K562 (cell line): ENCODE results near the gene FAM234A. TPM values are rescaled to one million over a fixed set of nuclear protein-coding genes. Genes with fewer than 3 reads are reported as not detected.

Experiments used
- ARID3B ChIP-seq: fragments of 250-450 bp; sonication (Bioruptor Pico); IDR thresholded peaks from 2 replicates; pipeline ENCODE4 v1.4.0; 2020; ENCODE audit warnings: borderline replicate concordance
- E2F4 ChIP-seq: sonication (generic); formaldehyde crosslinking; IDR thresholded peaks from 2 replicates; pipeline ENCODE4 v1.8.0; 2022; ENCODE audit warnings: mild to moderate bottlenecking, low read depth, missing genetic modification reagents
- ETV6 ChIP-seq, 3 experiments: fragments of 150-350 bp in 1 of 3; sonication (generic) in 1 of 3; formaldehyde crosslinking in 1 of 3; IDR thresholded peaks; 2 replicates each; pipeline versions ENCODE4 v1.6.1 to v1.8.0; 2014 to 2022; ENCODE audit warnings: borderline replicate concordance in 2 of 3, low read depth in 2 of 3, antibody characterized with exemption in 1 of 3, low read length in 1 of 3, mild to moderate bottlenecking in 1 of 3, missing genetic modification reagents in 1 of 3
- HNRNPLL ChIP-seq: fragments of 200-400 bp; formaldehyde crosslinking; IDR thresholded peaks from 2 replicates; pipeline ENCODE4 v1.6.1; 2017; ENCODE audit warnings: low read length, low read depth, mild to moderate bottlenecking; ENCODE audit not compliant: poor library complexity, severe bottlenecking
- HOMEZ ChIP-seq: fragments of 250-450 bp; sonication (Bioruptor Pico); IDR thresholded peaks from 2 replicates; pipeline ENCODE4 v1.4.0; 2020; ENCODE audit warnings: mild to moderate bottlenecking, moderate library complexity
- HSF4 ChIP-seq: fragments of 250-450 bp; sonication (Bioruptor Pico); IDR thresholded peaks from 2 replicates; pipeline ENCODE4 v2.1.2; 2022; ENCODE audit warnings: mild to moderate bottlenecking, moderate library complexity, borderline replicate concordance
- MLX ChIP-seq, 2 experiments: fragments of 450-650 bp in 1 of 2; sonication (generic) in 1 of 2; formaldehyde crosslinking; conservative IDR thresholded peaks; 2 replicates each; pipeline versions ENCODE4 v1.4.0 to v1.8.1; 2020 to 2022; ENCODE audit warnings: mild to moderate bottlenecking in 1 of 2, missing genetic modification reagents in 1 of 2
- NFRKB ChIP-seq: fragments of 450-650 bp; IDR thresholded peaks from 2 replicates; pipeline ENCODE4 v1.6.1; 2016; ENCODE audit warnings: low read depth
- OTX1 ChIP-seq: fragments of 450-650 bp; formaldehyde crosslinking; IDR thresholded peaks from 2 replicates; pipeline ENCODE4 v1.4.0; 2022; ENCODE audit warnings: mild to moderate bottlenecking
- PATZ1 ChIP-seq: fragments of 250-450 bp; sonication (Bioruptor Pico); IDR thresholded peaks from 2 replicates; pipeline ENCODE4 v1.5.0; 2020; ENCODE audit warnings: mild to moderate bottlenecking, borderline replicate concordance
- PHB ChIP-seq: fragments of 250-450 bp; sonication (Bioruptor Pico); IDR thresholded peaks from 2 replicates; pipeline ENCODE4 v1.5.0; 2021
- RBM39 ChIP-seq: fragments of 200-400 bp; formaldehyde crosslinking; optimal IDR thresholded peaks from 2 replicates; pipeline ENCODE3; 2018; ENCODE audit warnings: low read depth, low read length
- STAT5B ChIP-seq: fragments of 250-450 bp; sonication (Bioruptor Pico); IDR thresholded peaks from 2 replicates; pipeline ENCODE4 v1.8.0; 2021; ENCODE audit warnings: mild to moderate bottlenecking, inconsistent platforms
- TARDBP ChIP-seq: fragments of 450-650 bp; IDR thresholded peaks from 2 replicates; pipeline ENCODE4 v1.6.1; 2016
- U2AF1 ChIP-seq: fragments of 200-400 bp; formaldehyde crosslinking; optimal IDR thresholded peaks from 2 replicates; pipeline ENCODE3; 2017; ENCODE audit warnings: mild to moderate bottlenecking, low read depth, low read length, moderate library complexity
- ZFP30 ChIP-seq: fragments of 250-450 bp; sonication (Bioruptor Pico); IDR thresholded peaks from 2 replicates; pipeline ENCODE4 v1.8.0; 2022; ENCODE audit warnings: moderate library complexity, mild to moderate bottlenecking, inconsistent platforms, borderline replicate concordance
- ZNF12 ChIP-seq: sonication (generic); formaldehyde crosslinking; IDR thresholded peaks from 2 replicates; pipeline ENCODE4 v1.4.0; 2020; ENCODE audit warnings: mild to moderate bottlenecking, missing genetic modification reagents
- ZNF121 ChIP-seq: sonication (generic); formaldehyde crosslinking; conservative IDR thresholded peaks from 2 replicates; pipeline ENCODE4 v1.8.0; 2022; ENCODE audit warnings: missing genetic modification reagents
- ZNF212 ChIP-seq: fragments of 450-650 bp; formaldehyde crosslinking; IDR thresholded peaks from 2 replicates; pipeline ENCODE4 v1.4.0; 2020; ENCODE audit warnings: mild to moderate bottlenecking
- polyA plus RNA-seq, 8 experiments: library from polyadenylated mRNA; depleted of rRNA in 4 of 8; stranded (reverse) in 5 of 8; unstranded in 3 of 8; fragments of >200 nt; fragmentation: Nextera tagmentation in 2 of 8; fragmentation: Illumina TruSeq in 1 of 8; extraction: Ambion mirVana in 2 of 8; extraction: Trizol in 1 of 8; gene quantifications; 2 replicates each; pipeline versions ENCODE4 v1.2.1 to v1.2.3, GENCODE V29; 2011 to 2014; ENCODE audit warnings: inconsistent platforms in 1 of 8, missing spikeins in 1 of 8
- total RNA-seq, 7 experiments: library from RNA; depleted of rRNA in 6 of 7; stranded (reverse); fragments of >200 nt in 6 of 7; fragmentation: Illumina TruSeq in 2 of 7; extraction: Trizol in 2 of 7; gene quantifications; 2 replicates each; pipeline versions ENCODE4 v1.2.1 to v1.2.3, GENCODE V29; 2011 to 2021; ENCODE audit warnings: low replicate concordance in 1 of 7

The FAM234A gene
- total and polyA plus RNA-seq, 9 of the 15 experiments (the other 6 are each of a cell fraction or from before 2014, with no cell fraction given): 1.0 to 47.9 (median 15.0) TPM

- TF ChIP-seq ARID3B (CRISPR knock-in tag): 0 out of 2 replicates have a peak, but pooled peaks have one; percentile 53
- no peak for TF ChIP-seq STAT5B (CRISPR knock-in tag)
- no peak for TF ChIP-seq ZFP30
- peak; percentile 81; the same call in 1 of the 2 replicates for TF ChIP-seq TARDBP
- 0 out of 2 replicates have a peak, but pooled peaks have one; percentile 39 for TF ChIP-seq PHB
- peak; percentile 66; the same call in 1 of the 2 replicates for TF ChIP-seq E2F4 (CRISPR knock-in tag)
- no peak for TF ChIP-seq HSF4 (CRISPR knock-in tag)
- TF ChIP-seq ZNF12 (CRISPR knock-in tag): no peak; the same call in 1 of the 2 replicates
- TF ChIP-seq RBM39: no peak
- TF ChIP-seq MLX (CRISPR knock-in tag; conservative IDR thresholded peaks at IDR 0.05): peak in 1 of 2 experiments; percentile 63; a peak in 1 of 4 replicates
- TF ChIP-seq HOMEZ (CRISPR knock-in tag): peak; percentile 1; the same call in 1 of the 2 replicates
- no peak for TF ChIP-seq NFRKB
- TF ChIP-seq HNRNPLL: no peak
- TF ChIP-seq ETV6 (IDR thresholded peaks at IDR 0.05; ENCODE audit: borderline replicate concordance in 1 of 2, low read depth in 2 of 2, low read length in 1 of 2): no peak
- TF ChIP-seq ETV6 (CRISPR knock-in tag; IDR thresholded peaks at IDR 0.05; ENCODE audit: borderline replicate concordance): peak; percentile 87; the same call in 1 of the 2 replicates
- no peak for TF ChIP-seq PATZ1 (CRISPR knock-in tag)
- 0 out of 2 replicates have a peak, but pooled peaks have one; percentile 62 for TF ChIP-seq ZNF212 (CRISPR knock-in tag)
- no peak for TF ChIP-seq ZNF121
- TF ChIP-seq OTX1: 0 out of 2 replicates have a peak, but pooled peaks have one; percentile 55
- TF ChIP-seq U2AF1: peak; percentile 92
Observed at GRCh38 chr16:228852-229730, 5.5 kb upstream of the FAM234A start, which contains the start of gene LUC7L (continued).
